GM23338 (cell line): ENCODE measurements around the gene MUC5AC. TPM values are rescaled to one million over a fixed set of nuclear protein-coding genes. Genes with fewer than 3 reads are reported as not detected.

Experiments used
- ATAC-seq: fragments of 200-7000 bp; cut with Tn5 transposase; 3 replicates; pipeline ENCODE4 v1.9.1; 2020
- DNase-seq: peaks from one replicate; pipeline ENCODE4 v3.0.0-alpha.2; 2015; ENCODE audit warnings: low spot score
- H2AFZ ChIP-seq: fragments of 200-600 bp; sonication (generic); 2 replicates; pipeline ENCODE4 v1.8.0; 2016; ENCODE audit warnings: antibody characterized with exemption, mild to moderate bottlenecking, moderate library complexity
- H3F3A ChIP-seq: fragments of 200-600 bp; sonication (generic); replicated peaks from 2 replicates; pipeline ENCODE4 v1.8.0; 2017; ENCODE audit warnings: antibody characterized with exemption, mixed run types, low read depth
- H3K27ac ChIP-seq: fragments of 200-600 bp; sonication (generic); 2 replicates; pipeline ENCODE4 v1.6.1; 2016; ENCODE audit warnings: low read depth
- H3K27me3 ChIP-seq: fragments of 200-600 bp; sonication (generic); 2 replicates; pipeline ENCODE4 v1.8.0; 2016; ENCODE audit warnings: mild to moderate bottlenecking, mixed run types, moderate library complexity; ENCODE audit not compliant: insufficient read depth
- H3K36me3 ChIP-seq: fragments of 200-600 bp; sonication (generic); 2 replicates; pipeline ENCODE4 v1.8.0; 2016; ENCODE audit warnings: mild to moderate bottlenecking; ENCODE audit not compliant: insufficient read depth
- H3K4me1 ChIP-seq: fragments of 200-600 bp; sonication (generic); 2 replicates; pipeline ENCODE4 v1.8.0; 2016; ENCODE audit warnings: mild to moderate bottlenecking, moderate library complexity; ENCODE audit not compliant: insufficient read depth
- H3K4me2 ChIP-seq: fragments of 200-600 bp; sonication (generic); 2 replicates; pipeline ENCODE4 v1.7.1; 2017; ENCODE audit warnings: mixed run types
- H3K4me3 ChIP-seq: fragments of 200-600 bp; sonication (generic); 2 replicates; pipeline ENCODE4 v1.6.1; 2016; ENCODE audit warnings: mixed run types
- H3K79me2 ChIP-seq: fragments of 200-600 bp; sonication (generic); replicated peaks from 2 replicates; pipeline ENCODE4 v1.8.0; 2017; ENCODE audit warnings: mild to moderate bottlenecking; ENCODE audit not compliant: insufficient read depth
- H3K9me2 ChIP-seq: fragments of 200-600 bp; sonication (generic); 2 replicates; pipeline ENCODE4 v1.8.0; 2017; ENCODE audit not compliant: insufficient read depth
- H4K20me1 ChIP-seq: fragments of 200-600 bp; sonication (generic); replicated peaks from 2 replicates; pipeline ENCODE4 v1.8.0; 2017; ENCODE audit warnings: mild to moderate bottlenecking; ENCODE audit not compliant: insufficient read depth
- H3K27ac Mint-ChIP-seq: 2 replicates; pipeline ENCODE4 v1.8.0; 2020; ENCODE audit warnings: inconsistent platforms, mild to moderate bottlenecking, moderate library complexity, mixed read lengths
- H3K27me3 Mint-ChIP-seq: 3 replicates; pipeline ENCODE4 v1.8.0; 2022; ENCODE audit warnings: low read depth, mild to moderate bottlenecking, moderate library complexity, mixed read lengths, inconsistent platforms; ENCODE audit not compliant: insufficient read depth, poor library complexity
- H3K36me3 Mint-ChIP-seq: 3 replicates; pipeline ENCODE4 v1.8.0; 2021; ENCODE audit warnings: low read depth, mild to moderate bottlenecking, inconsistent platforms, moderate library complexity, mixed read lengths
- H3K4me1 Mint-ChIP-seq: 3 replicates; pipeline ENCODE4 v1.8.0; 2020; ENCODE audit warnings: mild to moderate bottlenecking, inconsistent platforms, mixed read lengths
- H3K4me3 Mint-ChIP-seq: 3 replicates; pipeline ENCODE4 v1.8.0; 2021; ENCODE audit warnings: moderate library complexity, mild to moderate bottlenecking, inconsistent platforms, mixed read lengths
- H3K9me3 Mint-ChIP-seq: 3 replicates; pipeline ENCODE4 v1.8.0; 2020; ENCODE audit warnings: moderate library complexity, mild to moderate bottlenecking, inconsistent platforms, mixed read lengths
- CREB1 ChIP-seq: fragments of 250-450 bp; sonication (Bioruptor Pico); IDR thresholded peaks from 2 replicates; pipeline ENCODE4 v1.5.0; 2020; ENCODE audit warnings: low read depth, mild to moderate bottlenecking, moderate library complexity
- EZH2 ChIP-seq: fragments of 200-600 bp; sonication (generic); IDR thresholded peaks from one replicate; pipeline ENCODE4 v1.8.0; 2017; ENCODE audit warnings: antibody characterized with exemption, mild to moderate bottlenecking, low read depth; ENCODE audit not compliant: unreplicated experiment
- POLR2AphosphoS5 ChIP-seq: IDR thresholded peaks from 2 replicates; pipeline ENCODE4 v1.6.1; 2016; ENCODE audit warnings: antibody characterized with exemption, low read depth
- STAT1 ChIP-seq: IDR thresholded peaks from one replicate; pipeline ENCODE4 v1.6.1; 2016; ENCODE audit warnings: antibody characterized with exemption; ENCODE audit not compliant: unreplicated experiment
- ZNF331 ChIP-seq: fragments of 250-450 bp; sonication (Bioruptor Pico); IDR thresholded peaks from 2 replicates; pipeline ENCODE4 v1.5.0; 2020; ENCODE audit warnings: low read depth, mild to moderate bottlenecking, moderate library complexity
- polyA plus RNA-seq: library from polyadenylated mRNA; unstranded; fragments of >200 nt; fragmentation: Nextera tagmentation; extraction: Ambion mirVana; gene quantifications from 2 replicates; pipeline ENCODE4 v1.2.1, GENCODE V29; 2016
- total RNA-seq: library from RNA; depleted of rRNA; stranded (reverse); fragments of >200 nt; shearing (Covaris generic); gene quantifications from 2 replicates; pipeline ENCODE4 v1.2.3, GENCODE V29; 2014
- TF ChIP-seq, protein P1 (sequence below): IDR thresholded peaks from 2 replicates; pipeline ENCODE4 v1.6.1; 2016; ENCODE audit warnings: antibody characterized with exemption
- TF ChIP-seq, protein P2 (sequence below): fragments of 250-450 bp; sonication (Bioruptor Pico); IDR thresholded peaks from 2 replicates; pipeline ENCODE4 v1.5.0; 2020; ENCODE audit warnings: mild to moderate bottlenecking, moderate library complexity

The MUC5AC gene
- total and polyA plus RNA-seq, 2 experiments from 2014 or later: not detected

DNA sequence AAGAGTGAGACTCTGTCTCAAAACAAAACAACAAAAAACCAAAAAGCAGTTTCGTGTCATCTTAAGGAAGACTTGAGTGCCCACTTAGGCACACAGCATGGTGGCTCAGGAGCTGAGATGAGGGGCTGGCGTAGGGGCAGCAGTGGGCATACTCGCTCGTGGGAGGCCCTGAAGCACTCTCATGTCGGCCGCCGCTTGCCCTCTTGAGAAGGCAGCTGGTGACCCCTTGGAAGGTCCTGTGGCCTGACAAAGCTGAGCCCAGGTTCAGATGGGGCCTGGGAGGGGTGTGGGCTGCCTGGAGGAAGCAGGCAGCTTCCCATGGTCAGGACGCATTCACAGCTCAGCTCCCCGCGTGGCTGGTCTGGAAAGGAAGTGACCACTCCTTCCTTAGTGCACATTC is 80.1 kb downstream of the MUC5AC start:
- H3K9me2 ChIP-seq: no peaks in the 10 kb centered on the region
- Mint-ChIP-seq H3K27ac (no peak overlapping the region), H3K36me3 (peaks cover 9% of the 10 kb centered on the region; the same call in 2 of the 3 replicates), H3K4me3 (no peak overlapping the region), H3K27me3 (peaks cover 5% of the 10 kb centered on the region), H3K4me1 (no peaks in the 10 kb centered on the region), H3K9me3 (peaks cover 17% of the 10 kb centered on the region)
- no peak for DNase-seq
- no peaks in the 10 kb centered on the region for H3K36me3 ChIP-seq
- H3K79me2 ChIP-seq: no peaks in the 10 kb centered on the region
- no peaks in the 10 kb centered on the region for H3K27me3 ChIP-seq
- no peak overlapping the region for H3K4me3 ChIP-seq
- no peak for ATAC-seq
- H3F3A ChIP-seq: no peaks in the 10 kb centered on the region
- H3K4me2 ChIP-seq: no peak overlapping the region
- H2AFZ ChIP-seq: no peak overlapping the region
- no peak for TF ChIP-seq POLR2AphosphoS5
- TF ChIP-seq, protein P1, sequence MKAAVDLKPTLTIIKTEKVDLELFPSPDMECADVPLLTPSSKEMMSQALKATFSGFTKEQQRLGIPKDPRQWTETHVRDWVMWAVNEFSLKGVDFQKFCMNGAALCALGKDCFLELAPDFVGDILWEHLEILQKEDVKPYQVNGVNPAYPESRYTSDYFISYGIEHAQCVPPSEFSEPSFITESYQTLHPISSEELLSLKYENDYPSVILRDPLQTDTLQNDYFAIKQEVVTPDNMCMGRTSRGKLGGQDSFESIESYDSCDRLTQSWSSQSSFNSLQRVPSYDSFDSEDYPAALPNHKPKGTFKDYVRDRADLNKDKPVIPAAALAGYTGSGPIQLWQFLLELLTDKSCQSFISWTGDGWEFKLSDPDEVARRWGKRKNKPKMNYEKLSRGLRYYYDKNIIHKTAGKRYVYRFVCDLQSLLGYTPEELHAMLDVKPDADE: no peak
- TF ChIP-seq, protein P2, sequence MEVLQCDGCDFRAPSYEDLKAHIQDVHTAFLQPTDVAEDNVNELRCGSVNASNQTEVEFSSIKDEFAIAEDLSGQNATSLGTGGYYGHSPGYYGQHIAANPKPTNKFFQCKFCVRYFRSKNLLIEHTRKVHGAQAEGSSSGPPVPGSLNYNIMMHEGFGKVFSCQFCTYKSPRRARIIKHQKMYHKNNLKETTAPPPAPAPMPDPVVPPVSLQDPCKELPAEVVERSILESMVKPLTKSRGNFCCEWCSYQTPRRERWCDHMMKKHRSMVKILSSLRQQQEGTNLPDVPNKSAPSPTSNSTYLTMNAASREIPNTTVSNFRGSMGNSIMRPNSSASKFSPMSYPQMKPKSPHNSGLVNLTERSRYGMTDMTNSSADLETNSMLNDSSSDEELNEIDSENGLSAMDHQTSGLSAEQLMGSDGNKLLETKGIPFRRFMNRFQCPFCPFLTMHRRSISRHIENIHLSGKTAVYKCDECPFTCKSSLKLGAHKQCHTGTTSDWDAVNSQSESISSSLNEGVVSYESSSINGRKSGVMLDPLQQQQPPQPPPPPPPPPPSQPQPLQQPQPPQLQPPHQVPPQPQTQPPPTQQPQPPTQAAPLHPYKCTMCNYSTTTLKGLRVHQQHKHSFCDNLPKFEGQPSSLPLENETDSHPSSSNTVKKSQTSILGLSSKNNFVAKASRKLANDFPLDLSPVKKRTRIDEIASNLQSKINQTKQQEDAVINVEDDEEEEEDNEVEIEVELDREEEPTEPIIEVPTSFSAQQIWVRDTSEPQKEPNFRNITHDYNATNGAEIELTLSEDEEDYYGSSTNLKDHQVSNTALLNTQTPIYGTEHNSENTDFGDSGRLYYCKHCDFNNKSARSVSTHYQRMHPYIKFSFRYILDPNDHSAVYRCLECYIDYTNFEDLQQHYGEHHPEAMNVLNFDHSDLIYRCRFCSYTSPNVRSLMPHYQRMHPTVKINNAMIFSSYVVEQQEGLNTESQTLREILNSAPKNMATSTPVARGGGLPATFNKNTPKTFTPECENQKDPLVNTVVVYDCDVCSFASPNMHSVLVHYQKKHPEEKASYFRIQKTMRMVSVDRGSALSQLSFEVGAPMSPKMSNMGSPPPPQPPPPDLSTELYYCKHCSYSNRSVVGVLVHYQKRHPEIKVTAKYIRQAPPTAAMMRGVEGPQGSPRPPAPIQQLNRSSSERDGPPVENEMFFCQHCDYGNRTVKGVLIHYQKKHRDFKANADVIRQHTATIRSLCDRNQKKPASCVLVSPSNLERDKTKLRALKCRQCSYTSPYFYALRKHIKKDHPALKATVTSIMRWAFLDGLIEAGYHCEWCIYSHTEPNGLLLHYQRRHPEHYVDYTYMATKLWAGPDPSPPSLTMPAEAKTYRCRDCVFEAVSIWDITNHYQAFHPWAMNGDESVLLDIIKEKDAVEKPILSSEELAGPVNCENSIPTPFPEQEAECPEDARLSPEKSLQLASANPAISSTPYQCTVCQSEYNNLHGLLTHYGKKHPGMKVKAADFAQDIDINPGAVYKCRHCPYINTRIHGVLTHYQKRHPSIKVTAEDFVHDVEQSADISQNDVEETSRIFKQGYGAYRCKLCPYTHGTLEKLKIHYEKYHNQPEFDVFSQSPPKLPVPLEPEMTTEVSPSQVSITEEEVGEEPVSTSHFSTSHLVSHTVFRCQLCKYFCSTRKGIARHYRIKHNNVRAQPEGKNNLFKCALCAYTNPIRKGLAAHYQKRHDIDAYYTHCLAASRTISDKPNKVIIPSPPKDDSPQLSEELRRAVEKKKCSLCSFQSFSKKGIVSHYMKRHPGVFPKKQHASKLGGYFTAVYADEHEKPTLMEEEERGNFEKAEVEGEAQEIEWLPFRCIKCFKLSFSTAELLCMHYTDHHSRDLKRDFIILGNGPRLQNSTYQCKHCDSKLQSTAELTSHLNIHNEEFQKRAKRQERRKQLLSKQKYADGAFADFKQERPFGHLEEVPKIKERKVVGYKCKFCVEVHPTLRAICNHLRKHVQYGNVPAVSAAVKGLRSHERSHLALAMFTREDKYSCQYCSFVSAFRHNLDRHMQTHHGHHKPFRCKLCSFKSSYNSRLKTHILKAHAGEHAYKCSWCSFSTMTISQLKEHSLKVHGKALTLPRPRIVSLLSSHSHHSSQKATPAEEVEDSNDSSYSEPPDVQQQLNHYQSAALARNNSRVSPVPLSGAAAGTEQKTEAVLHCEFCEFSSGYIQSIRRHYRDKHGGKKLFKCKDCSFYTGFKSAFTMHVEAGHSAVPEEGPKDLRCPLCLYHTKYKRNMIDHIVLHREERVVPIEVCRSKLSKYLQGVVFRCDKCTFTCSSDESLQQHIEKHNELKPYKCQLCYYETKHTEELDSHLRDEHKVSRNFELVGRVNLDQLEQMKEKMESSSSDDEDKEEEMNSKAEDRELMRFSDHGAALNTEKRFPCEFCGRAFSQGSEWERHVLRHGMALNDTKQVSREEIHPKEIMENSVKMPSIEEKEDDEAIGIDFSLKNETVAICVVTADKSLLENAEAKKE (CRISPR knock-in tag): no peak
- no peak for TF ChIP-seq CREB1 (CRISPR knock-in tag)
- TF ChIP-seq ZNF331: no peak
- no peak for TF ChIP-seq EZH2
- no peak for TF ChIP-seq STAT1
- H4K20me1 ChIP-seq: no peaks in the 10 kb centered on the region
- no peaks in the 10 kb centered on the region for H3K4me1 ChIP-seq
- no peak overlapping the region for H3K27ac ChIP-seq
